IPS-11a (cell line): Measurements from ENCODE around the gene IPO5.
"Not testable (repeated sequence)": the region's sequence is repeated elsewhere in the genome, so short reads cannot be mapped to it uniquely, and the experiment has no call there.

Experiments used
- H3K4me3 ChIP-seq: one replicate; pipeline ENCODE4 v1.5.1; 2013; ENCODE audit warnings: low read depth, low read length, control low read depth

IPO5 gene

GRCh38 chr13:98007001-98007400 lies 53.5 kb downstream of the IPO5 start:
- no peak overlapping the region for H3K4me3 ChIP-seq

GRCh38 chr13:98013241-98013640 lies 59.8 kb downstream of the IPO5 start:
- H3K4me3 ChIP-seq: no peak overlapping the region

- no peak overlapping the region for H3K4me3 ChIP-seq
These were observed 61.3 kb downstream of the IPO5 start for GRCh38 chr13:98014766-98015165.

- no peak overlapping the region for H3K4me3 ChIP-seq
These were observed 64.8 kb downstream of the IPO5 start for GRCh38 chr13:98018293-98018692.

GRCh38 chr13:98019186-98019585 lies 65.7 kb downstream of the IPO5 start:
- no peak overlapping the region for H3K4me3 ChIP-seq

- no peak overlapping the region for H3K4me3 ChIP-seq
These were observed 66.8 kb downstream of the IPO5 start for GRCh38 chr13:98020271-98020670.

- no peak overlapping the region for H3K4me3 ChIP-seq
These were observed 68.7 kb downstream of the IPO5 start for GRCh38 chr13:98022210-98022609.

- no peak overlapping the region for H3K4me3 ChIP-seq
These were observed 72.1 kb downstream of the IPO5 start for GRCh38 chr13:98025480-98026025.

GRCh38 chr13:98026457-98026857 lies 73.0 kb downstream of the IPO5 start:
- no peak overlapping the region for H3K4me3 ChIP-seq

GRCh38 chr13:98032168-98032567 lies 78.7 kb downstream of the IPO5 start:
- H3K4me3 ChIP-seq: no peak overlapping the region

GRCh38 chr13:98033277-98034247 lies 80.1 kb downstream of the IPO5 start:
- H3K4me3 ChIP-seq: no peak overlapping the region

GRCh38 chr13:98035373-98035772 lies 81.9 kb downstream of the IPO5 start:
- no peak overlapping the region for H3K4me3 ChIP-seq

- not testable (repeated sequence) for H3K4me3 ChIP-seq
These were observed 83.3 kb downstream of the IPO5 start for GRCh38 chr13:98036564-98037302.

- H3K4me3 ChIP-seq: no peak overlapping the region
These were observed 85.8 kb downstream of the IPO5 start for GRCh38 chr13:98039261-98039660.

- no peak overlapping the region for H3K4me3 ChIP-seq
These were observed 86.5 kb downstream of the IPO5 start for GRCh38 chr13:98039964-98040363.

- H3K4me3 ChIP-seq: no peak overlapping the region
These were observed 87.8 kb downstream of the IPO5 start for GRCh38 chr13:98041081-98041820.

- H3K4me3 ChIP-seq: no peak overlapping the region
These were observed 90.8 kb downstream of the IPO5 start for GRCh38 chr13:98044301-98044700.

GRCh38 chr13:98047785-98048184 lies 94.3 kb downstream of the IPO5 start:
- not testable (repeated sequence) for H3K4me3 ChIP-seq

GRCh38 chr13:98048265-98048664 lies 94.8 kb downstream of the IPO5 start:
- no peak overlapping the region for H3K4me3 ChIP-seq

GRCh38 chr13:98050041-98050466 lies 96.6 kb downstream of the IPO5 start:
- no peak overlapping the region for H3K4me3 ChIP-seq

- no peak overlapping the region for H3K4me3 ChIP-seq
These were observed 98.9 kb downstream of the IPO5 start for GRCh38 chr13:98052412-98052811.
